HAP-1 (cell line): Measurements from ENCODE around the gene RASD1.
"Not testable (repeated sequence)": the region's sequence is repeated elsewhere in the genome, so short reads cannot be mapped to it uniquely, and the experiment has no call there.

Experiments
- DNase-seq, 2 experiments: peaks; one replicate each; pipeline ENCODE4 v3.0.0-alpha.2; 2016 to 2020; ENCODE audit warnings: low spot score in 2 of 2
- H3K27me3 ChIP-seq: fragments of 250-450 bp; sonication (Bioruptor Pico); 2 replicates; pipeline ENCODE4 v1.5.1; 2020; ENCODE audit warnings: low read depth, mild to moderate bottlenecking, moderate library complexity
- H3K36me3 ChIP-seq: fragments of 250-450 bp; sonication (Bioruptor Pico); replicated peaks from 2 replicates; pipeline ENCODE4 v1.5.1; 2020; ENCODE audit warnings: mild to moderate bottlenecking
- H3K4me1 ChIP-seq: fragments of 250-450 bp; sonication (Bioruptor Pico); 2 replicates; pipeline ENCODE4 v1.5.1; 2020; ENCODE audit warnings: mild to moderate bottlenecking
- H3K4me3 ChIP-seq: fragments of 250-450 bp; sonication (Bioruptor Pico); 2 replicates; pipeline ENCODE4 v1.5.1; 2020; ENCODE audit warnings: mild to moderate bottlenecking, moderate library complexity
- H3K9me3 ChIP-seq: fragments of 250-450 bp; sonication (Bioruptor Pico); 2 replicates; pipeline ENCODE4 v1.5.1; 2020; ENCODE audit warnings: mild to moderate bottlenecking, moderate library complexity
- in situ Hi-C: fragments of 300-500 bp; cut with MboI; formaldehyde crosslinking; loops from 3 replicates; pipeline ENCODE4 v1.14.3; 2020; ENCODE audit warnings: low sequenced_read_pairs, inconsistent platforms, mixed read lengths

RASD1 gene

GRCh38 chr17:17469996-17470395 lies 26.2 kb downstream of the RASD1 start:
- no peak for DNase-seq
- no peaks in the 10 kb centered on the region for H3K36me3 ChIP-seq
- H3K4me3 ChIP-seq = no peak overlapping the region
- peaks cover 9% of the 10 kb centered on the region for H3K4me1 ChIP-seq
- no peaks in the 10 kb centered on the region for H3K9me3 ChIP-seq
- in situ Hi-C loops = no loop called here
- peaks cover 17% of the 10 kb centered on the region for H3K27me3 ChIP-seq

- in situ Hi-C loops = no loop called here
- Histone ChIP-seq H3K4me3 (no peak overlapping the region), H3K27me3 (peaks cover 20% of the 10 kb centered on the region), H3K4me1 (peaks cover 9% of the 10 kb centered on the region), H3K36me3 (no peaks in the 10 kb centered on the region), H3K9me3 (no peaks in the 10 kb centered on the region)
- no peak for DNase-seq
These were observed 26.8 kb downstream of the RASD1 start for GRCh38 chr17:17469358-17469757.

- peaks cover 24% of the 10 kb centered on the region for H3K27me3 ChIP-seq
- in situ Hi-C loops = no loop called here
- H3K36me3 ChIP-seq = no peaks in the 10 kb centered on the region
- H3K9me3 ChIP-seq = no peaks in the 10 kb centered on the region
- DNase-seq = no peak
- H3K4me1 ChIP-seq = peaks cover 9% of the 10 kb centered on the region
- H3K4me3 ChIP-seq = no peak overlapping the region
These were observed 27.8 kb downstream of the RASD1 start for GRCh38 chr17:17468217-17469010.

GRCh38 chr17:17467720-17468119 lies 28.5 kb downstream of the RASD1 start:
- no peaks in the 10 kb centered on the region for H3K9me3 ChIP-seq
- in situ Hi-C loops = no loop called here
- no peaks in the 10 kb centered on the region for H3K36me3 ChIP-seq
- no peak overlapping the region for H3K4me3 ChIP-seq
- H3K4me1 ChIP-seq = peaks cover 9% of the 10 kb centered on the region
- no peak for DNase-seq
- H3K27me3 ChIP-seq = peaks cover 26% of the 10 kb centered on the region

GRCh38 chr17:17467016-17467415 lies 29.2 kb downstream of the RASD1 start:
- Histone ChIP-seq H3K36me3 (no peaks in the 10 kb centered on the region), H3K4me1 (peaks cover 2% of the 10 kb centered on the region), H3K9me3 (no peaks in the 10 kb centered on the region), H3K27me3 (peaks cover 23% of the 10 kb centered on the region), H3K4me3 (no peak overlapping the region)
- no peak for DNase-seq
- in situ Hi-C loops = no loop called here

- Histone ChIP-seq H3K27me3 (peaks cover 23% of the 10 kb centered on the region), H3K9me3 (no peaks in the 10 kb centered on the region), H3K4me3 (no peak overlapping the region), H3K4me1 (no peaks in the 10 kb centered on the region), H3K36me3 (no peaks in the 10 kb centered on the region)
- DNase-seq = no peak
- in situ Hi-C loops = no loop called here
These were observed 29.7 kb downstream of the RASD1 start for GRCh38 chr17:17466511-17466910.

GRCh38 chr17:17465878-17466277 lies 30.3 kb downstream of the RASD1 start:
- not testable (repeated sequence) for H3K4me3 ChIP-seq

GRCh38 chr17:17463821-17464220 lies 32.4 kb downstream of the RASD1 start:
- in situ Hi-C loops = no loop called here
- Histone ChIP-seq H3K4me1 (no peaks in the 10 kb centered on the region), H3K27me3 (peaks cover 18% of the 10 kb centered on the region; the same call in 1 of the 2 replicates), H3K36me3 (no peaks in the 10 kb centered on the region), H3K9me3 (no peaks in the 10 kb centered on the region), H3K4me3 (no peak overlapping the region)
- DNase-seq = no peak

More at GRCh38 chr17:17465878-17466277, 30.3 kb downstream of the RASD1 start:
- in situ Hi-C loops, H3K36me3 ChIP-seq, H3K9me3 ChIP-seq, H3K4me1 ChIP-seq, DNase-seq: not testable (repeated sequence)
- H3K27me3 ChIP-seq = peaks cover 20% of the 10 kb centered on the region

GRCh38 chr17:17462048-17462824 lies 34.0 kb downstream of the RASD1 start:
- DNase-seq = no peak

GRCh38 chr17:17460038-17460437 lies 36.2 kb downstream of the RASD1 start:
- Histone ChIP-seq H3K9me3 (no peaks in the 10 kb centered on the region), H3K4me1 (no peaks in the 10 kb centered on the region), H3K36me3 (no peaks in the 10 kb centered on the region), H3K4me3 (no peak overlapping the region), H3K27me3 (peaks cover 9% of the 10 kb centered on the region; the same call in 1 of the 2 replicates)
- DNase-seq = no peak
- in situ Hi-C loops = no loop called here

More at GRCh38 chr17:17462048-17462824, 34.0 kb downstream of the RASD1 start:
- Histone ChIP-seq H3K9me3 (no peaks in the 10 kb centered on the region), H3K36me3 (no peaks in the 10 kb centered on the region), H3K27me3 (peaks cover 16% of the 10 kb centered on the region; the same call in 1 of the 2 replicates), H3K4me1 (no peaks in the 10 kb centered on the region), H3K4me3 (no peak overlapping the region)
- in situ Hi-C loops = no loop called here

GRCh38 chr17:17457680-17458079 lies 38.5 kb downstream of the RASD1 start:
- DNase-seq = no peak
- Histone ChIP-seq H3K36me3 (no peaks in the 10 kb centered on the region), H3K4me3 (no peak overlapping the region), H3K27me3 (no peaks in the 10 kb centered on the region; the same call in 1 of the 2 replicates), H3K4me1 (no peaks in the 10 kb centered on the region), H3K9me3 (no peaks in the 10 kb centered on the region)
- in situ Hi-C loops = loop anchor here (10.0 kb wide), 1 partner anchor 63 kb away; no protein-coding TSS in a partner anchor

- no peaks in the 10 kb centered on the region for H3K4me1 ChIP-seq
- no peaks in the 10 kb centered on the region for H3K9me3 ChIP-seq
- H3K27me3 ChIP-seq = no peaks in the 10 kb centered on the region; the same call in 1 of the 2 replicates
- H3K36me3 ChIP-seq = no peaks in the 10 kb centered on the region
- H3K4me3 ChIP-seq = no peak overlapping the region
- in situ Hi-C loops = loop anchor here (10.0 kb wide), 1 partner anchor 61 kb away; no protein-coding TSS in a partner anchor
- DNase-seq = no peak
These were observed 39.9 kb downstream of the RASD1 start for GRCh38 chr17:17456251-17456650.

- no peaks in the 10 kb centered on the region; the same call in 1 of the 2 replicates for H3K27me3 ChIP-seq
These were observed 41.0 kb downstream of the RASD1 start for GRCh38 chr17:17455173-17455572.

GRCh38 chr17:17454700-17455099 lies 41.5 kb downstream of the RASD1 start:
- not testable (repeated sequence) for H3K4me1 ChIP-seq, DNase-seq, H3K36me3 ChIP-seq, H3K9me3 ChIP-seq, H3K4me3 ChIP-seq, H3K27me3 ChIP-seq
- in situ Hi-C loops = loop anchor here (10.0 kb wide), 1 partner anchor 60 kb away; no protein-coding TSS in a partner anchor

More at GRCh38 chr17:17455173-17455572, 41.0 kb downstream of the RASD1 start:
- Histone ChIP-seq H3K9me3 (no peaks in the 10 kb centered on the region), H3K4me1 (no peaks in the 10 kb centered on the region), H3K36me3 (no peaks in the 10 kb centered on the region), H3K4me3 (no peak overlapping the region)
- in situ Hi-C loops = loop anchor here (10.0 kb wide), 1 partner anchor 60 kb away; no protein-coding TSS in a partner anchor
- DNase-seq = no peak
